Adrenal gland (tissue), 5 donors: ENCODE data around the gene GJB1.

Experiments
- POLR2A ChIP-seq, 2 donors: fragments of 450-650 bp; IDR thresholded peaks; one replicate each; pipeline ENCODE4 v1.6.1; 2017; ENCODE audit warnings: antibody characterized with exemption in 2 of 2, mild to moderate bottlenecking in 2 of 2, moderate library complexity in 1 of 2
- TF ChIP-seq, protein P1 (sequence below), 6 experiments: fragments of 450-650 bp in 4 of 6; fragments of 200-600 bp in 2 of 6; sonication (generic) in 1 of 6; IDR thresholded peaks; 1 replicate in 5 of 6; 2 replicates in 1 of 6; pipeline versions ENCODE4 v1.5.1 to v1.8.0; 2016 to 2021; ENCODE audit warnings: antibody characterized with exemption in 6 of 6, mild to moderate bottlenecking in 2 of 6, moderate library complexity in 1 of 6
- donor health status: DM: no; HTN: no; CAD: no.

DNA sequence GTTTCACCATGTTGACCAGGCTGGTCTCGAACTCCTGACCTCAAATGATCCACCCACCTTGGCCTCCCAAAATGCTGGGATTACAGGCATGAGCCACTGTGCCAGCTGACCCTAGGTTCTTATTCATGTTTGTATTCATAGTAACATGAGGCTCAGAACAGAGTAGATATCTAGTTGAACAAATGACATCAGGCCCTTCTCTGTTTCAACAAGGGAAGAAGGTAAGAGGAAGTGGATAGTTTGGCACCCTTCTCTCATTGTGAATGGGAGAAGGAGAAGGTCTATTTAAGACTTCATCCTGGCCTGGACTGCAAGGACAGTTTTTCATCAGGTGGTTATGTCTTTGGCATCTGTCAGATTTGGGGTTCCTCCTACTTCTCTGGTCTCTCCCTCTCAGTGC is 13.8 kb downstream of the GJB1 start:
- TF ChIP-seq, protein P1, sequence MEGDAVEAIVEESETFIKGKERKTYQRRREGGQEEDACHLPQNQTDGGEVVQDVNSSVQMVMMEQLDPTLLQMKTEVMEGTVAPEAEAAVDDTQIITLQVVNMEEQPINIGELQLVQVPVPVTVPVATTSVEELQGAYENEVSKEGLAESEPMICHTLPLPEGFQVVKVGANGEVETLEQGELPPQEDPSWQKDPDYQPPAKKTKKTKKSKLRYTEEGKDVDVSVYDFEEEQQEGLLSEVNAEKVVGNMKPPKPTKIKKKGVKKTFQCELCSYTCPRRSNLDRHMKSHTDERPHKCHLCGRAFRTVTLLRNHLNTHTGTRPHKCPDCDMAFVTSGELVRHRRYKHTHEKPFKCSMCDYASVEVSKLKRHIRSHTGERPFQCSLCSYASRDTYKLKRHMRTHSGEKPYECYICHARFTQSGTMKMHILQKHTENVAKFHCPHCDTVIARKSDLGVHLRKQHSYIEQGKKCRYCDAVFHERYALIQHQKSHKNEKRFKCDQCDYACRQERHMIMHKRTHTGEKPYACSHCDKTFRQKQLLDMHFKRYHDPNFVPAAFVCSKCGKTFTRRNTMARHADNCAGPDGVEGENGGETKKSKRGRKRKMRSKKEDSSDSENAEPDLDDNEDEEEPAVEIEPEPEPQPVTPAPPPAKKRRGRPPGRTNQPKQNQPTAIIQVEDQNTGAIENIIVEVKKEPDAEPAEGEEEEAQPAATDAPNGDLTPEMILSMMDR (IDR thresholded peaks at IDR 0.05): no peak
- TF ChIP-seq POLR2A (IDR thresholded peaks at IDR 0.05): no peak
